Stimulated activated CD4-positive, alpha-beta T cell treated with anti-CD3 and anti-CD28 coated beads, Interleukin-4, amount 100 ng/mL, for 1 hour (primary cell): Measurements from ENCODE around the gene ODF2.

Experiments
- DNase-seq: peaks from one replicate; pipeline ENCODE4 v3.0.0-alpha.2; 2020

The ODF2 gene

DNA sequence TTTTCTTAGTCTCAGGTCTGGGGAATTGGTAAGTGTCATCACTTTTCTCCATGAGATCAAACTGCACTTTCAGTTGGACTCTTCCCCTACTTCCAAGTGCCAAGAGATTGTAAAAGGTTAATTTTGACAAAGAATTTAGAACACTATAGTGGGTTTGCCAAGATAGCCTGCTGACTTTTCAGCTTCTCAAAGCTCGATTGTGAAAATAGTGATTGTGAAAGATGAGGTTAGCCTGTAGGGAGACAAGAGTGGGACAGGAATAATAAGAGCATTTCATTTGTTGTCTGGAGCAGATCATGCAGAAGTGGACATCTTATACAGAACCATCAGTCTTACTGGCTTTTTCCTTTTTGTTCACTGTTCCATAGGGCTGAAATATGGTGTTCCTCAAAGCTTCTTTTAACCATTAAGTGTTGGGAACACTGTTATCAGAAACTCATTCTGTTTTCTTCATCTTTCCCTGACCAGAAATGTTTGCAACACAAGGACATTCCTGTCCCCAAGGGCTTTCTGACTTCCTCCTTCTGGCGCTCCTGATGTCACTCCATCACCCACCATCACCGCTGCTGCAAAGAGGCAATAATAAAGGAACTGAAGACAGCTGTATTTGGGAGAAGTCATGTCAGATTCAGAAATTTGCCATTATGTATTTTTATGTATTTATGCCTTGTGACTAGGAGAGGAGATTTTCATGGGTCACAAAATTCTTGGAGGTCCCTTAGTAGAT lies 85.0 kb downstream of the ODF2 start:
- DNase-seq, result no peak

DNA sequence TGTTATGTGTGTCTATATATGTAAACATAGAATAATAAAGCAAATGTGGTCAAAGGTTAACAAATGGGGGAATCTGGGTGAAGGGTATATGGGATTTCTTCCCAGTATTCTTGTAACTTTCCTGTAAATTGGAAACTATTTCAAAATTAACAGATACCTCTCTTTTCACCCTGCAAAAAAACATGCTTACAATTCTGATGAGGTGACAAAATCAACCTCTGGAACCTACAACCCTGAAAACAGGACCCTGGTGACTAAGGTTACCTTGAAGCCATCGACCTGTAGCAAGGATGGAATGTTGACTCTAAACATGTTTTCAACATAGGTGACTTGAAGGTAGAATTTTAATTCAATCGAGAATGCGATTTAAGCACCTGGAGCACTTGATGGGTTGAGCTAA lies 90.7 kb downstream of the ODF2 start:
- no peak for DNase-seq

- DNase-seq, result no peak
Measured at GRCh38 chr9:128548876-128549275, 93.1 kb downstream of the ODF2 start.

DNA sequence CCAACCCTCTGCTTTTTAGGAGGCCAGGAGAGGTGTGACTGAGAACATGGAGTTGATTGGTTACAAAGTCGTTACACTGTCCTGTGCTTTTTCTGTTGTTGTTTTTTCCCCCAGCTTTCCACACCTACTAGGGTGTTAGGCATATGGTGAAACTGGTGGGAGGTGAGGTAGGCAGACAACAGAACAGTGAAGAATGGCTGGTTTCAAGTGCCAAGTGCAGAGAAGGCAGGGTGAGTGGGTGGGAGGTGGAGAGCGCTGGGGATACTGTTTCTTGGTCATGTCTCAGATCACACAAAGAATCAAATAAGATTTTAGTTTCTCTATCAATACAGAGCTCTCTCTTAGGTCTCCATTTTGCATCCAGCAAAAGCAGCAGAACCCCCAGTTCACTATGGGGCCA lies 94.4 kb downstream of the ODF2 start:
- peak; percentile 42 for DNase-seq
